Fibroblast of mammary gland (primary cell): Measurements from ENCODE around the gene ITGB7.
"Not testable (repeated sequence)": the region's sequence is repeated elsewhere in the genome, so short reads cannot be mapped to it uniquely, and the experiment has no call there.

Experiments
- DNase-seq: peaks from one replicate; pipeline ENCODE4 v3.0.0-alpha.2; 2010; ENCODE audit warnings: low read depth
- H3K4me3 ChIP-seq: 2 replicates; pipeline ENCODE4 v1.5.1; 2011; ENCODE audit warnings: low read depth, mild to moderate bottlenecking, low read length, moderate library complexity; ENCODE audit not compliant: control insufficient read depth
- TF ChIP-seq, protein P1 (sequence below): conservative IDR thresholded peaks from 2 replicates; pipeline ENCODE4 v1.5.1; 2011; ENCODE audit warnings: low read depth, low read length, inconsistent platforms; ENCODE audit not compliant: control insufficient read depth, insufficient read depth

Gene ITGB7

DNA sequence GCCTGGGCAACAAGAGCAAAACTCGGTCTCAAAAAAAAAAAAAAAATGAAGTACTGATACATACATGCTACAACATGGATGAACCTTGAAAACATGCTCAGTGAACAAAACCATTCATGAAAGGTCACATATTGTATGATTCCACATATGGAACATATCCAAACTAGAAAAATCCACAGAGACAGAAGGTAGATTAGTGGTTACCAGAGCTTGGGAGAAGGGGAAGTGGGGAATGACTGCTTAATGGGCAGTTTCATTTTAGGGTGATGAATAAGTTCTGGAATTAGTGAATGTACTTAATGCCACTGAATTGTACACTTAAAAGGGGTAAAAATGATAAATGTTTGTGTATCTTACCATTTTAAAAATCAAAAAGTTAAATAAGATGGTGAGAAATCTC, 2.7 kb downstream of the ITGB7 start:
- no peak for DNase-seq
- H3K4me3 ChIP-seq = no peak overlapping the region
- TF ChIP-seq, protein P1, sequence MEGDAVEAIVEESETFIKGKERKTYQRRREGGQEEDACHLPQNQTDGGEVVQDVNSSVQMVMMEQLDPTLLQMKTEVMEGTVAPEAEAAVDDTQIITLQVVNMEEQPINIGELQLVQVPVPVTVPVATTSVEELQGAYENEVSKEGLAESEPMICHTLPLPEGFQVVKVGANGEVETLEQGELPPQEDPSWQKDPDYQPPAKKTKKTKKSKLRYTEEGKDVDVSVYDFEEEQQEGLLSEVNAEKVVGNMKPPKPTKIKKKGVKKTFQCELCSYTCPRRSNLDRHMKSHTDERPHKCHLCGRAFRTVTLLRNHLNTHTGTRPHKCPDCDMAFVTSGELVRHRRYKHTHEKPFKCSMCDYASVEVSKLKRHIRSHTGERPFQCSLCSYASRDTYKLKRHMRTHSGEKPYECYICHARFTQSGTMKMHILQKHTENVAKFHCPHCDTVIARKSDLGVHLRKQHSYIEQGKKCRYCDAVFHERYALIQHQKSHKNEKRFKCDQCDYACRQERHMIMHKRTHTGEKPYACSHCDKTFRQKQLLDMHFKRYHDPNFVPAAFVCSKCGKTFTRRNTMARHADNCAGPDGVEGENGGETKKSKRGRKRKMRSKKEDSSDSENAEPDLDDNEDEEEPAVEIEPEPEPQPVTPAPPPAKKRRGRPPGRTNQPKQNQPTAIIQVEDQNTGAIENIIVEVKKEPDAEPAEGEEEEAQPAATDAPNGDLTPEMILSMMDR = no peak

DNA sequence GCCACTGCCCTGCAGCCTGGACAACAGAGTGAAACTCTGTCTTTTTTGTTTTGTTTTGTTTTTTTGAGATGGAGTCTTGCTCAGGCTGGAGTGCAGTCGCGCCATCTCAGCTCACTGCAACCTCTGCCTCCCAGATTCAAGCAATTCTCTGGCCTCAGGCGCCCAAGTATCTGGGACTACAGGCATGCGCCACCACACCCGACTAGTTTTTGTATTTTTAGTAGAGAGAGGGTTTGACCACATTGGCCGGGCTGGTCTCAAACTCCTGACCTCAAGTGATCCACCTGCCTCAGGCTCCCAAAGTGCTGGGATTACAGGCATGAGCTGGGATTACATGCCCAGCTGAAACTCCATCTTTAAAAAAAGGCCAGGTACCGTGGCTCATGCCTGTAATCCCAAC, 4.7 kb downstream of the ITGB7 start:
- not testable (repeated sequence) for DNase-seq, H3K4me3 ChIP-seq

DNA sequence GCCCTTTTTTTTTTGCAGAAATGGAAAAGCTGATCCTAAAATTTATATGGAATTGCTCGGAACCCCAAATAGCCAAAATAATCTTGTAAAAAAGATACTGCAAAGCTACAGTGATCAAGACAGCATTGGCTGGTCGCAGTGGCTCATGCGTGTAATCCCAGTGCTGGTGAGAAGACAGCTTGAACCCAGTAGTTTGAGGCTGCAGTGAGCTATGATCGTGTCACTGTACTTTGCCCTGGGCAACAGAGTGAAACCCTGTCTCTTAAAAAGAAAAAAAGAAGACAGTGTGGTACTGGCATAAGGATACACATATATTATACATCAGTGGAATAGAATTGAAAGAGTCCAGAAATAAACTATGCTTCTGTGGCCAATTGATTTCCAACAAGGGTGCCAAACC, 5.4 kb downstream of the ITGB7 start:
- DNase-seq = no peak
- H3K4me3 ChIP-seq = no peak overlapping the region
- TF ChIP-seq, protein P1 = no peak

DNA sequence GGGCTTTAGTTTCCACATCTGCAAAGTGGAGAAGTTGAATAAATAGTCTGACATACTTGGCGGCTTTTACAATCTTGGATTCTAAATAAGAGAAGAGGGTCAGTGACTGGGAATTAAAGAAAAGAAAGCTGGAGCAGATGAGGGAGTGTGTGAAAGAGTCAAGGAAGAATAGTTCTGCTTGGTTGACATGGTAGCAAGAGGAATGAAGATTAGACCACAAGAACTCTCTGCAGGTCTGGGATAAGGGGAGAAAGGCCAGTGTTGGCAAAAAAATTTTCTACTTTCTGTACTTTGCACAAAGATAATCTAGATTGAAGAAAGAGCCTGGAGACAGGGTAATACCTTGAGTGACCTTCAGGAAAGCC, 5.9 kb downstream of the ITGB7 start:
- no peak for DNase-seq
- H3K4me3 ChIP-seq = no peak overlapping the region
- TF ChIP-seq, protein P1 = no peak

DNA sequence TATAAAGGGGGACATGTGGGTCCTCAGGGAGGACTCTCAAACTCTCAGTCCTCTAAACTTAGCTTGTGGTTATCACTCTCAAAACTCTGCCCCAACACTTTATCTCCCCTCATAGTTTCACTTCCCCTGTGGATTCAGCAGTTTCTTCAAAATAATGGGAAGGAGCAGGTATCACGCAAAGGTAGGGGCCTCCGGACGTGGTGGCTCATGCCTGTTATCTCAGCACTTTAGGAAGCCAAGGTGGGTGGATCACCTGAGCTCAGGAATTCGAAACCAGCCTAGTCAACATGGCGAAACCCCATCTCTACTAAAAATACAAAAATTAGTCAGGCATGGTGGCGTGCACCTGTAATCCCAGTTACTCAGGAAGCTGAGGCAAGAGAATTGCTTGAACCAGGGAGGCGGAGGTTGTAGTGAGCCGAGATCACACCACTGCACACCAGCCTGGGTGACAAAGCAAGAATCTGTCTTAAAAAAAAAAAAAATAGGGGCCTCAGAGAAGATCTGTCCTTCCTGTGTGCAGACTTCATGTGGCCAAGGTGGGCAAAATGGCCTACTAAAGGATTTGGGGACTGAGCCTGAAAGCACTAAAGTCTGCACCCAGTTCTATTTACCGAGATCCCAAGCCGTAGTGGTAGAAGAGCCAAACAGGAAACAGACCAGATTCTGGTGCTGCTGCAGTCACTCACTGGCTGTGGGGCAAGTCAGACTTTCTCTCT, 6.4 kb downstream of the ITGB7 start:
- H3K4me3 ChIP-seq = no peak overlapping the region
- TF ChIP-seq, protein P1 = no peak
- no peak for DNase-seq

DNA sequence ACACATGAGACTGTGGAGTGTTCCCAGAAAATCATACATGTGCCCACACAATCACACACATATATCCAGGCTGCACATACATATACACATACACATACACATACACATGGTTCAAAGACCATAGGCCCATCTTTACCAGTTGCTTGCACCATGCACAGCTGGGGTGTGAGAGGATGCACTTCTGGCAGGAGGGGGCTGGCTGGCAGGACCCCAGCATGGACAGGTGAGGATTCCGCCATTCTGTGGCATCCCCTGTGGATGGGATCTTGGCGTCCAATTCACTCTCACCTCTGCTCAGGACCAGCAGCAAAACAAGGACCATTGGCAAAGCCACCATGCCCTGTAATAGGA, 7.0 kb downstream of the ITGB7 start:
- DNase-seq = no peak
- TF ChIP-seq, protein P1 = no peak
- H3K4me3 ChIP-seq = no peak overlapping the region

DNA sequence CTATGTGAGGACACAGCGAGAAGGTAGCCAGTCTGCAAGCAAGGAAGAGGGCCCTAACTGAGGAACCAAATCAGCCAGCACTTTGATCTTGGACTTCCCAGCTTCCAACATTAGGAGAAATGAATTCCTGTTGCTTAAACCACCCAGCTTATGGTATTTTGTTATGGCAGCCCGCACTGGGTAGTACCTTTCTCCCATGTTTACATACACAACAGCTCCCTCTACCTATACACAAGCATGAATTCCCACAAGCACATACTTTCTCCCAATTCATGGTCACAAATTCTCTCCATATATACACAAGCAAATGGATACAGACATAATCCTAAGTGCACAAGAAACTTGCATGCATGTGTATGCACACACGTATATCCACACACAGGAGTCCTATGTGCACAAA, 7.4 kb downstream of the ITGB7 start:
- no peak overlapping the region for H3K4me3 ChIP-seq
- no peak for DNase-seq
- TF ChIP-seq, protein P1 = no peak
